ENCODE measurements around the gene LILRA5. TPM values are rescaled to one million over a fixed set of nuclear protein-coding genes. Genes with fewer than 3 reads are reported as not detected.
"Not testable (repeated sequence)": the region's sequence is repeated elsewhere in the genome, so short reads cannot be mapped to it uniquely, and the experiment has no call there.

The LILRA5 gene
- total RNA-seq, 1 experiment from 2014 or later: not detected

- TF ChIP-seq CTCF (conservative IDR thresholded peaks at IDR 0.05) (no peak), EZH2 (IDR thresholded peaks at IDR 0.05; ENCODE audit: low read depth) (no peak)
- Histone ChIP-seq H3K4me2 (no peak overlapping the region), H3F3A (ENCODE audit: insufficient read depth, low read depth) (no peaks in the 10 kb centered on the region), H3K27ac (no peak overlapping the region), H3K9me2 (ENCODE audit: insufficient read depth) (no peaks in the 10 kb centered on the region), H3K36me3 (ENCODE audit: low read depth) (no peaks in the 10 kb centered on the region), H2AFZ (no peak overlapping the region), H3K27me3 (ENCODE audit: insufficient read depth, low read depth) (peaks cover 94% of the 10 kb centered on the region), H3K79me2 (ENCODE audit: low read depth) (no peaks in the 10 kb centered on the region), H3K4me3 (no peak overlapping the region), H3K9me3 (ENCODE audit: insufficient read depth, low read depth) (no peaks in the 10 kb centered on the region), H3K4me1 (replicated peaks; ENCODE audit: insufficient read depth) (no peaks in the 10 kb centered on the region), H4K20me1 (ENCODE audit: insufficient read depth) (no peaks in the 10 kb centered on the region)
- DNase-seq: no peak
- POLR2A ChIA-PET (ENCODE audit: unreplicated experiment): no interaction called here
- intact Hi-C loops (cut with micrococcal nuclease; ENCODE audit: unreplicated experiment): no loop called here
- no TSS peak for BruUV-seq (replicated peaks)
- CTCF ChIA-PET: no interaction called here
These were observed 18.7 kb upstream of the LILRA5 start for GRCh38 chr19:54331626-54332025.

DNA sequence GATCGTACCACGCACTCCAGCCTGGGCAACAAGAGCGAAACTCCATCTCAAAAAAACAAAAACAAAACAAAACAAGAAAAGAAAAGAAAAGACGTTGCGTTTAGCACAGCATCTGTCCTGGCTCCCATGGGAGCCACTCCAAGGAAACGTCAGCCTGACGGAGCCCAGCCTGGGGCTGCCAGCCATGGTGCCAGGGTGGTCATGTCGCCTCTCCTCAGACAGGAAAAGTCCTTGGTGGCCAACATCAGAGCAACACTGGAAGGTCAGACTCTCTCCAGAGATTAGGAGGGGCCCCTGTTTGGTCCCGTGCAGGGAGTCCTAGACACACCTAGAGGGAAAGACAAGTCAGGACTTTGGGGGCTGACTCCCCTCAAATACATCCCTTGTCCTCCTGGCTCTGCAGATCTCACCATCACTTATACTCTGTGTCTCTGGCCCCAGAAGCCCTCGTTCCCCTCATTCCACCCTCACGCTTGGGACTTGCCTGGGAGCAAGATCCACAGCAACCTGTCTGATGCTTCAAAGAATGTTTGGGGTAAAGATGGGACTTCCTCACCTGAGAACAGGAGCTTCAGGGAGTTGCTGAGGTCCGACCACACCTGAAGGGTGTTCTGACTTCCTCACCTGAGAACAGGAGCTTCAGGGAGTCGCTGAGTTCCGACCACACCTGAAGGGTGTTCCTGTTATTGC, 16.7 kb upstream of the LILRA5 start:
- Histone ChIP-seq H3K4me3 (no peak overlapping the region), H3K27me3 (ENCODE audit: insufficient read depth, low read depth) (peaks cover 86% of the 10 kb centered on the region), H3K4me2 (no peak overlapping the region), H3F3A (ENCODE audit: insufficient read depth, low read depth) (no peaks in the 10 kb centered on the region), H3K79me2 (ENCODE audit: low read depth) (no peaks in the 10 kb centered on the region), H3K9me3 (ENCODE audit: insufficient read depth, low read depth) (no peaks in the 10 kb centered on the region), H3K4me1 (replicated peaks; ENCODE audit: insufficient read depth) (no peaks in the 10 kb centered on the region), H3K27ac (no peak overlapping the region), H4K20me1 (ENCODE audit: insufficient read depth) (no peaks in the 10 kb centered on the region), H3K36me3 (ENCODE audit: low read depth) (no peaks in the 10 kb centered on the region), H3K9me2 (ENCODE audit: insufficient read depth) (no peaks in the 10 kb centered on the region), H2AFZ (no peak overlapping the region)
- CTCF ChIA-PET: interaction anchor here (0.7 kb wide), 1 partner anchor 184 kb away, joined by 3 read pairs; no protein-coding TSS in a partner anchor
- no peak for DNase-seq
- intact Hi-C loops (cut with micrococcal nuclease; ENCODE audit: unreplicated experiment): no loop called here
- POLR2A ChIA-PET (ENCODE audit: unreplicated experiment): no interaction called here
- TF ChIP-seq EZH2 (IDR thresholded peaks at IDR 0.05; ENCODE audit: low read depth) (no peak), CTCF (conservative IDR thresholded peaks at IDR 0.05) (no peak)
- BruUV-seq (replicated peaks): no TSS peak

- H3F3A ChIP-seq (ENCODE audit: insufficient read depth, low read depth); intact Hi-C loops (cut with micrococcal nuclease; ENCODE audit: unreplicated experiment); H3K36me3 ChIP-seq (ENCODE audit: low read depth); H2AFZ ChIP-seq; H3K27ac ChIP-seq; H4K20me1 ChIP-seq (ENCODE audit: insufficient read depth); H3K4me1 ChIP-seq (replicated peaks; ENCODE audit: insufficient read depth); H3K4me3 ChIP-seq; DNase-seq; BruUV-seq (replicated peaks); H3K9me3 ChIP-seq (ENCODE audit: insufficient read depth, low read depth); POLR2A ChIA-PET (ENCODE audit: unreplicated experiment); CTCF ChIA-PET; H3K4me2 ChIP-seq; H3K9me2 ChIP-seq (ENCODE audit: insufficient read depth); H3K79me2 ChIP-seq (ENCODE audit: low read depth): not testable (repeated sequence)
- H3K27me3 ChIP-seq (ENCODE audit: insufficient read depth, low read depth): peaks cover 78% of the 10 kb centered on the region
These were observed 15.8 kb upstream of the LILRA5 start for GRCh38 chr19:54328781-54329180.

DNA sequence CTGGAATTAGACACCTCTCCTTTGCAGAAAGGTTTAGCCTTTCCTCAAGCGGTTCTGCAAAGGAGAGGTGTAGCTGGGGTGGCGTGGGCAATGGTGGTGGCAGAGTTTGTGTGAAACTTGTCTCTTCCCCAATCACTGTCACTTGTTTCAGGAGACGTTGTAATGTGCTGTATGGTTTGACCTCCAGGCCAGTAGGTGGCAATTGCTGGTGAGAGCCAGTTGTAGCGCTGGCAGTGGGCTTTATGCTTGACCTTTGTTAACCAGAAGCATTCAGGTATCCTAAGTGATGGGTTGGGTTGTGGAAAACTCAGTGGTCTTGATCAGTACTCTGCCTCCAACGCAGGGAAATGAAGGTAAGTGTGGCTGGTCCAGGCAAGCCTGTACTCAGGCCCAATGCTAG, 12.7 kb upstream of the LILRA5 start:
- Histone ChIP-seq H3K9me2 (ENCODE audit: insufficient read depth) (no peaks in the 10 kb centered on the region), H3K9me3 (ENCODE audit: insufficient read depth, low read depth) (no peaks in the 10 kb centered on the region), H3K27ac (no peak overlapping the region), H3F3A (ENCODE audit: insufficient read depth, low read depth) (no peaks in the 10 kb centered on the region), H3K36me3 (ENCODE audit: low read depth) (no peaks in the 10 kb centered on the region), H3K4me1 (replicated peaks; ENCODE audit: insufficient read depth) (no peaks in the 10 kb centered on the region), H2AFZ (no peak overlapping the region), H3K4me3 (no peak overlapping the region), H3K4me2 (no peak overlapping the region), H4K20me1 (ENCODE audit: insufficient read depth) (no peaks in the 10 kb centered on the region), H3K27me3 (ENCODE audit: insufficient read depth, low read depth) (peaks cover 66% of the 10 kb centered on the region), H3K79me2 (ENCODE audit: low read depth) (no peaks in the 10 kb centered on the region)
- DNase-seq: no peak
- intact Hi-C loops (cut with micrococcal nuclease; ENCODE audit: unreplicated experiment): loop anchor here (2.0 kb wide), 1 partner anchor 65 kb away; no protein-coding TSS in a partner anchor
- BruUV-seq (replicated peaks): no TSS peak
- ChIA-PET CTCF (no interaction called here), POLR2A (ENCODE audit: unreplicated experiment) (no interaction called here)
- no peak for TF ChIP-seq CTCF (conservative IDR thresholded peaks at IDR 0.05)
- TF ChIP-seq EZH2 (IDR thresholded peaks at IDR 0.05; ENCODE audit: low read depth): no peak

Data from PC-9 (cell line).